ENCODE results near the gene NTSR2. TPM values are rescaled to one million over a fixed set of nuclear protein-coding genes. Genes with fewer than 3 reads are reported as not detected.

The NTSR2 gene
- total RNA-seq, 2 donors from 2014 or later: not detected

GRCh38 chr2:11675423-11676112, 5.6 kb upstream of the NTSR2 start:
- no peak for ATAC-seq (ENCODE audit: insufficient number of reproducible peaks, low FRiP score, low read depth)
- Histone ChIP-seq H3K27me3 (replicated peaks; ENCODE audit: insufficient read depth) (no peaks in the 10 kb centered on the region), H3K36me3 (no peaks in the 10 kb centered on the region), H3K4me1 (ENCODE audit: control insufficient read depth in 1 of 2, low read depth in 2 of 2) (no peaks in the 10 kb centered on the region), H3K27ac (no peak overlapping the region), H3K4me3 (no peak overlapping the region), H3K9me3 (no peaks in the 10 kb centered on the region)
- TF ChIP-seq CTCF (IDR thresholded peaks at IDR 0.05): no peak
- DNase-seq (ENCODE audit: low spot score): no peak

GRCh38 chr2:11674983-11675382, 5.0 kb upstream of the NTSR2 start:
- no peak overlapping the region for H3K27ac ChIP-seq
- no peaks in the 10 kb centered on the region for H3K27me3 ChIP-seq (replicated peaks; ENCODE audit: insufficient read depth)
- TF ChIP-seq CTCF (IDR thresholded peaks at IDR 0.05): no peak
- DNase-seq (ENCODE audit: low spot score) (no peak), ATAC-seq (ENCODE audit: insufficient number of reproducible peaks, low FRiP score, low read depth) (no peak)
- H3K36me3 ChIP-seq: no peaks in the 10 kb centered on the region
- no peak overlapping the region for H3K4me3 ChIP-seq
- H3K4me1 ChIP-seq (ENCODE audit: control insufficient read depth in 1 of 2, low read depth in 2 of 2): peaks cover 0 to 2% of the 10 kb centered on the region in 2 donors
- H3K9me3 ChIP-seq: no peaks in the 10 kb centered on the region

GRCh38 chr2:11672407-11672806, 2.4 kb upstream of the NTSR2 start:
- Histone ChIP-seq H3K27me3 (replicated peaks; ENCODE audit: insufficient read depth) (no peaks in the 10 kb centered on the region), H3K9me3 (no peaks in the 10 kb centered on the region), H3K4me3 (no peak overlapping the region), H3K4me1 (ENCODE audit: control insufficient read depth in 1 of 2, low read depth in 2 of 2) (peaks cover 0 to 8% of the 10 kb centered on the region in 2 donors), H3K36me3 (no peaks in the 10 kb centered on the region), H3K27ac (no peak overlapping the region)
- DNase-seq (ENCODE audit: low spot score) (no peak), ATAC-seq (ENCODE audit: insufficient number of reproducible peaks, low FRiP score, low read depth) (no peak)
- TF ChIP-seq CTCF (IDR thresholded peaks at IDR 0.05): no peak

- ATAC-seq (ENCODE audit: insufficient number of reproducible peaks, low FRiP score, low read depth) (no peak), DNase-seq (ENCODE audit: low spot score) (no peak)
- Histone ChIP-seq H3K36me3 (no peaks in the 10 kb centered on the region), H3K4me3 (no peak overlapping the region), H3K4me1 (ENCODE audit: control insufficient read depth in 1 of 2, low read depth in 2 of 2) (peaks cover 0 to 8% of the 10 kb centered on the region in 2 donors), H3K27ac (no peak overlapping the region), H3K9me3 (no peaks in the 10 kb centered on the region), H3K27me3 (replicated peaks; ENCODE audit: insufficient read depth) (no peaks in the 10 kb centered on the region)
- TF ChIP-seq CTCF (IDR thresholded peaks at IDR 0.05): no peak
Measured at GRCh38 chr2:11667866-11668637, 1.9 kb downstream of the NTSR2 start.

GRCh38 chr2:11667194-11667593, 2.8 kb downstream of the NTSR2 start:
- ATAC-seq (ENCODE audit: insufficient number of reproducible peaks, low FRiP score, low read depth): no peak
- Histone ChIP-seq H3K27ac (no peak overlapping the region), H3K9me3 (no peaks in the 10 kb centered on the region), H3K36me3 (no peaks in the 10 kb centered on the region), H3K27me3 (replicated peaks; ENCODE audit: insufficient read depth) (no peaks in the 10 kb centered on the region), H3K4me1 (ENCODE audit: control insufficient read depth in 1 of 2, low read depth in 2 of 2) (peaks cover 0 to 8% of the 10 kb centered on the region in 2 donors), H3K4me3 (no peak overlapping the region)
- DNase-seq (ENCODE audit: low spot score): no peak
- TF ChIP-seq CTCF (IDR thresholded peaks at IDR 0.05): no peak

Measured in thoracic aorta (tissue), 2 donors.